Panc1 (cell line): Measurements from ENCODE around the gene CHN1. TPM values are rescaled to one million over a fixed set of nuclear protein-coding genes. Genes with fewer than 3 reads are reported as not detected.

ENCODE experiments used
- ATAC-seq: fragments of 200-7000 bp; cut with Tn5 transposase; 2 replicates; pipeline ENCODE4 v1.9.1; 2020; ENCODE audit warnings: mild to moderate bottlenecking, moderate library complexity
- BruUV-seq: library from RNA; stranded (reverse); fragments of 400-500 nt; replicated peaks from 2 replicates; lab custom pipeline; 2021; lab: Mats Ljungman, UMichigan
- CTCF ChIA-PET: fragments of 300-600 bp; sonication (Branson Sonifier 250); formaldehyde crosslinking; loops from one replicate; lab custom pipeline; 2022; ENCODE audit warnings: antibody characterized with exemption; lab: Charles Lee
- POLR2A ChIA-PET: fragments of 300-600 bp; sonication (Branson Sonifier 250); formaldehyde crosslinking; loops from one replicate; lab custom pipeline; 2022; ENCODE audit warnings: antibody characterized with exemption; lab: Charles Lee
- DNase-seq: peaks from one replicate; pipeline ENCODE4 v3.0.0-alpha.2; 2010; ENCODE audit warnings: low read depth, low spot score
- H3K27ac ChIP-seq: 2 replicates; pipeline ENCODE4 v1.5.1; 2011; ENCODE audit warnings: mild to moderate bottlenecking, low read length, inconsistent platforms
- H3K27me3 ChIP-seq: fragments of 200-500 bp; sonication (Bioruptor generic); 2 replicates; pipeline ENCODE4 v1.6.0; 2014; ENCODE audit warnings: low read length, inconsistent platforms; ENCODE audit not compliant: control insufficient read depth, insufficient read depth
- H3K36me3 ChIP-seq: fragments of 200-500 bp; sonication (Bioruptor generic); 2 replicates; pipeline ENCODE4 v1.5.1; 2014; ENCODE audit warnings: inconsistent platforms, mild to moderate bottlenecking, low read length, moderate library complexity; ENCODE audit not compliant: control insufficient read depth, insufficient read depth
- H3K4me1 ChIP-seq: 2 replicates; pipeline ENCODE4 v1.5.1; 2011; ENCODE audit warnings: inconsistent platforms, mild to moderate bottlenecking, low read length, moderate library complexity; ENCODE audit not compliant: control insufficient read depth, insufficient read depth
- H3K4me3 ChIP-seq, 2 experiments: 2 replicates each; pipeline ENCODE4 v1.5.1; 2011 to 2012; ENCODE audit warnings: low read depth in 2 of 2, low read length in 2 of 2, mild to moderate bottlenecking in 2 of 2, inconsistent platforms in 1 of 2, moderate library complexity in 1 of 2
- H3K9me3 ChIP-seq: fragments of 200-500 bp; sonication (Bioruptor generic); 2 replicates; pipeline ENCODE4 v1.5.1; 2014; ENCODE audit warnings: low read depth, mild to moderate bottlenecking, inconsistent platforms, low read length, moderate library complexity; ENCODE audit not compliant: control insufficient read depth, insufficient read depth
- CTCF ChIP-seq: fragments of 450-650 bp; IDR thresholded peaks from 2 replicates; pipeline ENCODE4 v1.5.1; 2017; ENCODE audit warnings: mild to moderate bottlenecking
- POLR2AphosphoS5 ChIP-seq: IDR thresholded peaks from 2 replicates; pipeline ENCODE4 v1.6.1; 2012; ENCODE audit warnings: mild to moderate bottlenecking, low read depth, low read length, moderate library complexity
- REST ChIP-seq, 2 experiments: IDR thresholded peaks; 2 replicates each; pipeline ENCODE4 v1.6.1; 2011 to 2012; ENCODE audit warnings: low read depth in 2 of 2, control low read depth in 1 of 2, low read length in 1 of 2, mild to moderate bottlenecking in 1 of 2, moderate library complexity in 1 of 2; ENCODE audit not compliant: insufficient read depth in 1 of 2
- SIN3A ChIP-seq: IDR thresholded peaks from 2 replicates; pipeline ENCODE4 v1.6.1; 2012; ENCODE audit warnings: low read depth, mild to moderate bottlenecking, low read length, moderate library complexity, borderline replicate concordance; ENCODE audit not compliant: insufficient read depth
- TCF7L2 ChIP-seq: IDR thresholded peaks from 2 replicates; pipeline ENCODE4 v1.6.1; 2011; ENCODE audit warnings: mild to moderate bottlenecking, low read depth, low read length, inconsistent platforms
- in situ Hi-C: cut with HindIII; loops from 2 replicates; pipeline ENCODE4 v1.10.0; 2016; ENCODE audit warnings: low sequenced_read_pairs, low pct_unique_long_range_greater_than_20kb
- intact Hi-C: fragments of 100-400 bp; cut with micrococcal nuclease; formaldehyde crosslinking; loops from one replicate; pipeline ENCODE4 v1.10.0; 2022; ENCODE audit not compliant: unreplicated experiment
- total RNA-seq: library from RNA; stranded (reverse); gene quantifications from one replicate; pipeline ENCODE4 v1.2.1, GENCODE V29; 2021; ENCODE audit not compliant: unreplicated experiment

The CHN1 gene
- total RNA-seq, 1 experiment from 2014 or later: 20.8 TPM

GRCh38 chr2:175030380-175031271, 25.4 kb upstream of the CHN1 start:
- intact Hi-C loops (loop anchor here (10.0 kb wide), 1 partner anchor 254 kb away; no protein-coding TSS in a partner anchor), in situ Hi-C loops (no loop called here)
- Histone ChIP-seq H3K27me3 (no peaks in the 10 kb centered on the region), H3K9me3 (no peaks in the 10 kb centered on the region), H3K4me3 (no peak overlapping the region), H3K27ac (no peak overlapping the region), H3K36me3 (no peaks in the 10 kb centered on the region), H3K4me1 (no peaks in the 10 kb centered on the region)
- BruUV-seq: no TSS peak
- ATAC-seq (peak; percentile 98), DNase-seq (peak; percentile 25)
- CTCF ChIA-PET: interaction anchor here (0.7 to 1.2 kb wide), 2 partner anchors 247 to 282 kb away, joined by 3 read pairs; no protein-coding TSS in a partner anchor
- POLR2A ChIA-PET: no interaction called here
- TF ChIP-seq CTCF: peak; percentile 77
- no peak for TF ChIP-seq SIN3A

- no peak overlapping the region for H3K27ac ChIP-seq
- CTCF ChIA-PET: no interaction called here
- H3K36me3 ChIP-seq: no peaks in the 10 kb centered on the region
- in situ Hi-C loops (no loop called here), intact Hi-C loops (no loop called here)
- H3K27me3 ChIP-seq: no peaks in the 10 kb centered on the region
- H3K9me3 ChIP-seq: no peaks in the 10 kb centered on the region
- ATAC-seq (no peak), DNase-seq (no peak)
- H3K4me1 ChIP-seq: no peaks in the 10 kb centered on the region
- H3K4me3 ChIP-seq: no peak overlapping the region
- TF ChIP-seq SIN3A (no peak), TCF7L2 (no peak), REST (IDR thresholded peaks at IDR 0.05; ENCODE audit: insufficient read depth in 1 of 2, low read depth in 2 of 2, low read length in 1 of 2) (no peak), POLR2AphosphoS5 (no peak), CTCF (no peak)
- BruUV-seq: no TSS peak
- POLR2A ChIA-PET: no interaction called here
Measured at GRCh38 chr2:175027755-175028154, 22.6 kb upstream of the CHN1 start.
